ENCODE results near the gene CCL23. TPM values are rescaled to one million over a fixed set of nuclear protein-coding genes. Genes with fewer than 3 reads are reported as not detected.
A peak's percentile ranks its signal among the peaks of the same experiment; 100 is the strongest.

The CCL23 gene
- total RNA-seq, 1 donor from 2014 or later = 26.5 TPM

DNA sequence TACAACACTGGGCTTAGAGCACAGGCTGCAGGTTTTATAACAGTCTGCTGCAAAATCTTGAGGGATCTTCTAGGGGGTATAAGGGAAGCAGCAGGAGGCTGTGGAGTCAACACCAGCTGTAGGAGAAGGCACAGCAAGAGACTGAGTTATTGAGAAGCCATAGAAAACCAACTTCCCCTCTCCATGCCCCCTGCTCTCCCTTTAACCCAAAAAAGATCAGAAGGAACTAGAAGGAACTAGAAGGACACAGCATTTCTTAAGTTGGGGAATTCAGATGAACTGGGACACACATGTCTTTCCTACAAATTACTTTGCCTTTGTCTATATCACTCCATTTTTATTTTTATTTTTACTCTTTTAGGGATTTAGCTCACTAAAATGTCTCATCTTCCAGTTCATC lies 40.1 kb upstream of the CCL23 start:
- H3K36me3 ChIP-seq = no peaks in the 10 kb centered on the region
- ATAC-seq = peak; percentile 70
- H3K27ac ChIP-seq = no peak overlapping the region
- H3K4me1 ChIP-seq = no peaks in the 10 kb centered on the region
- H3K9me3 ChIP-seq = no peaks in the 10 kb centered on the region
- intact Hi-C loops (cut with DNase I) = no loop called here
- no peaks in the 10 kb centered on the region for H3K27me3 ChIP-seq
- TF ChIP-seq, protein P1, sequence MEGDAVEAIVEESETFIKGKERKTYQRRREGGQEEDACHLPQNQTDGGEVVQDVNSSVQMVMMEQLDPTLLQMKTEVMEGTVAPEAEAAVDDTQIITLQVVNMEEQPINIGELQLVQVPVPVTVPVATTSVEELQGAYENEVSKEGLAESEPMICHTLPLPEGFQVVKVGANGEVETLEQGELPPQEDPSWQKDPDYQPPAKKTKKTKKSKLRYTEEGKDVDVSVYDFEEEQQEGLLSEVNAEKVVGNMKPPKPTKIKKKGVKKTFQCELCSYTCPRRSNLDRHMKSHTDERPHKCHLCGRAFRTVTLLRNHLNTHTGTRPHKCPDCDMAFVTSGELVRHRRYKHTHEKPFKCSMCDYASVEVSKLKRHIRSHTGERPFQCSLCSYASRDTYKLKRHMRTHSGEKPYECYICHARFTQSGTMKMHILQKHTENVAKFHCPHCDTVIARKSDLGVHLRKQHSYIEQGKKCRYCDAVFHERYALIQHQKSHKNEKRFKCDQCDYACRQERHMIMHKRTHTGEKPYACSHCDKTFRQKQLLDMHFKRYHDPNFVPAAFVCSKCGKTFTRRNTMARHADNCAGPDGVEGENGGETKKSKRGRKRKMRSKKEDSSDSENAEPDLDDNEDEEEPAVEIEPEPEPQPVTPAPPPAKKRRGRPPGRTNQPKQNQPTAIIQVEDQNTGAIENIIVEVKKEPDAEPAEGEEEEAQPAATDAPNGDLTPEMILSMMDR (IDR thresholded peaks at IDR 0.05) = no peak
- no peak for DNase-seq
- H3K4me3 ChIP-seq = no peak overlapping the region

DNA sequence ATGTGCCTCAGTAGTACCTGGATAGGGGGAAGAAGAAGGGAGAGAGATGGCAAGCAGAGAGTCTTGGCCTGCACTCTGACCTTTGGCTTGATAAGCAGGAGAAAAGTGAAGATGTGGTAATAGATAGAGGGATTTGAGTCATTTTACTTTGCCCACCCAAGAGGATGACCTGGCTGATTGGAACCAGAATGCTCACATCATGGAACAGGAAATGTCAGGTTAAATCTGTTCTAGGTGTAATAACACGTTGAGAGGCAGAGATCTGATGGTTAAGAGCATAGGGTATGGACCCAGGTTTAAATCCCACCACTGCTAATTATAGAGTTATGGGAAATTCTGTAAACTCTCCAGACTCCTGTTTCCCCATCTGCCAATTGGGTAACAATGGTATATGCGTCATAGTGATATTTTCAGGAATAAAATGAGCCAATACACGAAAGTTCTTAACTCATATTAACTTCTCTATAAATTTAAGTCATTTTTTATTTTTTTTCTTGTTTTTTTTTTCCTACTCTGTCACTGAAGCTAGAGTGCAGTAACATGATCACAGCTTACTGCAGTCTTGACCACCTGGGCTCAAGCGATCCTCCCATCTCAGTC lies 38.2 kb upstream of the CCL23 start:
- Histone ChIP-seq H3K4me1 (no peaks in the 10 kb centered on the region), H3K27me3 (no peaks in the 10 kb centered on the region), H3K27ac (no peak overlapping the region), H3K9me3 (no peaks in the 10 kb centered on the region), H3K36me3 (no peaks in the 10 kb centered on the region), H3K4me3 (no peak overlapping the region)
- TF ChIP-seq, protein P1 (IDR thresholded peaks at IDR 0.05) = no peak
- DNase-seq (no peak), ATAC-seq (no peak)
- intact Hi-C loops (cut with DNase I) = no loop called here

DNA sequence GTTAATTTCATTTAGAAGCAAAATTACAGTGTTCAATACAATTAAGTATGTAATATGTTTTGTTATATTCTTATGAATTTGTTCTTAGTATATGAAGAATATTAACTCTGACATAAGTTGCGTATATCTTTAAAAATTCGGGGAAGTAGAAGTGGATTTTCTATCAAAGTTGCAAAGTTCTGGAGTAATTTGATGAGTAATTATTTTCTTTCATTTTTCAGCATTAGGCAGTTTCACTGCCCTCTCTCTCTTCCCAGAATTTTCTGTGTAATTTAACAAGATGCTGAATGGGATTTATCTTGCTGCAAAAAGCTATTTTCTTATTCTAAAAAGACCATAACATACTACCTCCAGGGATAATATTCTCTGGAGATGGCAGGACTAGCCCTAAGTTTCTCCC lies 37.4 kb upstream of the CCL23 start:
- no peaks in the 10 kb centered on the region for H3K9me3 ChIP-seq
- no peak overlapping the region for H3K4me3 ChIP-seq
- DNase-seq (no peak), ATAC-seq (no peak)
- H3K4me1 ChIP-seq = no peaks in the 10 kb centered on the region
- intact Hi-C loops (cut with DNase I) = no loop called here
- H3K27me3 ChIP-seq = no peaks in the 10 kb centered on the region
- H3K27ac ChIP-seq = no peak overlapping the region
- TF ChIP-seq, protein P1 (IDR thresholded peaks at IDR 0.05) = no peak
- H3K36me3 ChIP-seq = no peaks in the 10 kb centered on the region

DNA sequence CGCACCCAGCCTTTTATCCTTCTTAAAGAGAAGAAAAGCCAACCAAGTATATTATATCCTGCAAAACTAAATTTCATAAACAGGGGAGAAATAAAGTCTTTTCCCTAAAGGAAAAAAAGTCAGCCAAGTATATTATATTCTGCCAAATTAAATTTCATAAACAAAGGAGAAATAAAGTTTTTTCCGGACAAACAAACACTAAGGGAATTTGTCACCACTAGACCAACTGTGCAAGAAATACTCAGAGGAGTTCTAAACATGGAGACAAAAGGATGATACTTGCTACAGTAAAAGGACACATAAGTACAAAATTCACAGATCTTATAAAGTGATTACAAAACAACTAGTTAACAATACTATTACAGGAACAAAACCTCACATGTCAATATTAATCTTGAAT lies 31.9 kb upstream of the CCL23 start:
- no peak overlapping the region for H3K27ac ChIP-seq

DNA sequence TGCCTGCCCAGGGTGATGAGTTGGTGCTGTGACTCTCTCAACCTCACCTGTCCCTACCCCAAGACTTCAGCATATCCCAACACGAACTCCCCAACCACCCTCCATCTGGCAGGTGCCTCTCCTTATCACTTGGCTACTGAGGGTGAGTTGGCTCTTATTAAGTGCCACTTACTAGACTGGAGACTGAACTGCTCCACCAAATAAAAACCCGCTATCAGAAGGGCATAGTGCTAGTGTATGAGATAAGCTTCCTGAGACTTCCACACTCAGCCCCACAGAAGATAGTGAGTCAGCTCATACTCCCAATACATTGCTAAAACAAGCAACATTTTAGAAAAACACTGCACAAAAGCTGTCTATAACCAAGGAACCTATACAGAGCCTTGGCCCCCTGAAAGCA lies 30.3 kb upstream of the CCL23 start:
- ATAC-seq (no peak), DNase-seq (no peak)
- Histone ChIP-seq H3K4me3 (no peak overlapping the region), H3K9me3 (no peaks in the 10 kb centered on the region), H3K27me3 (no peaks in the 10 kb centered on the region), H3K27ac (no peak overlapping the region), H3K36me3 (no peaks in the 10 kb centered on the region), H3K4me1 (no peaks in the 10 kb centered on the region)
- intact Hi-C loops (cut with DNase I) = no loop called here
- TF ChIP-seq, protein P1 (IDR thresholded peaks at IDR 0.05) = no peak

More for the DNA sequence above, 31.9 kb upstream of the CCL23 start:
- DNase-seq (no peak), ATAC-seq (no peak)
- TF ChIP-seq, protein P1 (IDR thresholded peaks at IDR 0.05) = no peak
- no peaks in the 10 kb centered on the region for H3K27me3 ChIP-seq
- no peaks in the 10 kb centered on the region for H3K36me3 ChIP-seq
- intact Hi-C loops (cut with DNase I) = no loop called here
- no peaks in the 10 kb centered on the region for H3K9me3 ChIP-seq
- no peak overlapping the region for H3K4me3 ChIP-seq
- H3K4me1 ChIP-seq = no peaks in the 10 kb centered on the region

DNA sequence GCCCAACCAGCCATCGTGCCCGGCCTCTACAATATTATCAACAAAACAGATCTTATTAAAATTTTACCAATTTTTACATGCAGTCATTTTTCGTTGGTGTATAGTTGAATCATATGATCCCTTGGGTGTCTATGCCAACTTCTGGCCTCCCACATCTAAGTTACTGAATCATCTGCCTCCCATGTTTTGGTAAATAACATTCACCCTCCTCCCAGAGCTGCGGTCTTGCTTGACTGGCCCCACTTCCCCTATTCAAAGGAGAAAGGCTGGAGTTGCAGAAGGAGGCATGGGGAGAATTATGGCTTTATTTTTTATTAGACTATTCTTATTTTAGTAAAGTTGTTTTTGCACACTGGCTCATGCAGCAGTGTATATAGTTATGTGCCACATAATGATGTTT lies 18.5 kb upstream of the CCL23 start:
- H3K4me1 ChIP-seq = no peaks in the 10 kb centered on the region
- no peaks in the 10 kb centered on the region for H3K36me3 ChIP-seq
- intact Hi-C loops (cut with DNase I) = no loop called here
- ATAC-seq (peak; percentile 87), DNase-seq (no peak)
- TF ChIP-seq, protein P1 (IDR thresholded peaks at IDR 0.05) = no peak
- no peaks in the 10 kb centered on the region for H3K9me3 ChIP-seq
- H3K27ac ChIP-seq = no peak overlapping the region
- no peak overlapping the region for H3K4me3 ChIP-seq
- no peaks in the 10 kb centered on the region for H3K27me3 ChIP-seq

All from upper lobe of right lung (tissue), 1 donor.